Measurements from ENCODE around the gene SLC6A12. TPM values are rescaled to one million over a fixed set of nuclear protein-coding genes. Genes with fewer than 3 reads are reported as not detected.

SLC6A12 gene
- total RNA-seq, 2 donors from 2014 or later = 0.33 to 6.7 TPM

DNA sequence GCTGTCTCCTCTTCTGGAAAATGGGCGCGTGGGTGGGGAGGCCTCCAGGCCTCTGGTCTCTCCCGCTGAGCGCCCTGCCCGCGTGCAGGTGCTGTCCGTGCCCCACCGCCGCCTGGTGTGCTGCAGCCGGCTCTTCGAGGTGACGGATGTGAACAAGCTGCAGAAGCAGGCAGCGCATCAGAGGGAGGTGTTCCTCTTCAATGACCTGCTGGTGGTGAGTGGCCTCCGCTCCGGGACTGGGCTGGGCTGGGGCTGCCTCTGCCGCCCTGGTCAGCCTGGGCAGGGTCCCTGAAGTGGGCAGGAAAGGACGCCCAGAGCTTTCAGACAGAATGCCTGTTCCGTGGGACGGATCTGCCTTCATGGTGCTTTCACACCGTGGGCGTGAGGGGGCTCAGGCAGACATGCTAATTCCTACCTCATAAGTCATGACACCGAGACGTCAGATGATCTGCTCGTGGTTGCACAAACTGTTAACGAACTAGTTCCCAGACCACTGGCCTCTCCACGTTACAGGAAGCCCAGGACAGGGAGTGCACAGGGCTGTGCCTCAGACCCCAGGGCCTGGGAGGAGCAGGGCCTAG, 50.5 kb downstream of the SLC6A12 start:
- Histone ChIP-seq H3K4me1 (no peaks in the 10 kb centered on the region), H3K27me3 (peaks cover 0 to 5% of the 10 kb centered on the region in 2 donors), H3K27ac (no peak overlapping the region), H3K4me3 (no peak overlapping the region), H3K9me3 (no peaks in the 10 kb centered on the region), H3K36me3 (replicated peaks in 1 of 2; ENCODE audit: insufficient read depth in 1 of 2, low read depth in 2 of 2) (no peaks in the 10 kb centered on the region)
- WGBS, 2 donors = 78 to 82% methylated on average over 7 to 25 of the region's 26 CpGs
- ATAC-seq (no peak), DNase-seq (no peak)
- no peak for TF ChIP-seq POLR2A (IDR thresholded peaks at IDR 0.05)
- TF ChIP-seq, protein P1, sequence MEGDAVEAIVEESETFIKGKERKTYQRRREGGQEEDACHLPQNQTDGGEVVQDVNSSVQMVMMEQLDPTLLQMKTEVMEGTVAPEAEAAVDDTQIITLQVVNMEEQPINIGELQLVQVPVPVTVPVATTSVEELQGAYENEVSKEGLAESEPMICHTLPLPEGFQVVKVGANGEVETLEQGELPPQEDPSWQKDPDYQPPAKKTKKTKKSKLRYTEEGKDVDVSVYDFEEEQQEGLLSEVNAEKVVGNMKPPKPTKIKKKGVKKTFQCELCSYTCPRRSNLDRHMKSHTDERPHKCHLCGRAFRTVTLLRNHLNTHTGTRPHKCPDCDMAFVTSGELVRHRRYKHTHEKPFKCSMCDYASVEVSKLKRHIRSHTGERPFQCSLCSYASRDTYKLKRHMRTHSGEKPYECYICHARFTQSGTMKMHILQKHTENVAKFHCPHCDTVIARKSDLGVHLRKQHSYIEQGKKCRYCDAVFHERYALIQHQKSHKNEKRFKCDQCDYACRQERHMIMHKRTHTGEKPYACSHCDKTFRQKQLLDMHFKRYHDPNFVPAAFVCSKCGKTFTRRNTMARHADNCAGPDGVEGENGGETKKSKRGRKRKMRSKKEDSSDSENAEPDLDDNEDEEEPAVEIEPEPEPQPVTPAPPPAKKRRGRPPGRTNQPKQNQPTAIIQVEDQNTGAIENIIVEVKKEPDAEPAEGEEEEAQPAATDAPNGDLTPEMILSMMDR (IDR thresholded peaks at IDR 0.05) = no peak
- intact Hi-C loops (cut with DNase I) = no loop called here

DNA sequence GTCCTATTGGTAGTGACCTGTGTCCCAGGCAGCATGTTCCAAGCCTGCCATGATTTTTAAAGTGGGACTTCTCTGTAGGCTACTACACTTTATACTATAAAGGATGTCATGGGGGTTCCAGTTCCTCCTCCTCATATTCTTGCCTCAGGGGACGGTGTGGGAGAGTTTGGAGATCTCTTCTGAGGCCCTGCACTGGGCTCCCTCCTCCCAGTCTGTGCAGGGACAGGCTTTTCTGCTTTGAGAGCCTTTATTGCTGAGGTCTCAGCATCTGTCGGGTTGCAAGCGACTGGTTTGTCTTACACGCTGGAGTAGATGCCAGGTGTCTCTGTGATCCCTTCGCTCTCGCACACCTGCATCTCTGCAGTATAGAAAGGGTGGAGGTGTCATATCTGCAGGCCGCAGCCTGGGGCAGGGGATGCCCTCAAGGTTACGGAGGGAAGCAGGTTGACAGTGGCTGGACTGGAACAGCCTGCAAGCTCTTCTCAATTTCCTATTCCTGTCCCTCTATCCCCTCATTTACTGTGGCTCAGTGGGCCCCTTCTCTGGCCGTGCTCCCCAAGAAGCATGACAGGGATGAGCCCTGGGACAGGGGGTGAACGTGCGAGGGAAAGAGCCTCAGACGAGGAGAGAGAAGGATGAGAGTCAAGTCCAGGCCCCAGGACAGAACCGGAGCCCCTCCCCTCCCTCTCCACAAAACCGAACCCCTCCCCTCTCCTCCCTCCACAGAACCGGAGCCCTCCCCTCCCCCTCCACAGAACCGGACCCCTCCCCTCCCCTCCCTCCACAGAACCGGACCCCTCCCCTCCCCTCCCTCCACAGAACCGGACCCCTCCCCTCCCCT, 51.3 kb downstream of the SLC6A12 start:
- intact Hi-C loops (cut with DNase I) = no loop called here
- Histone ChIP-seq H3K27ac (no peak overlapping the region), H3K27me3 (peaks cover 0 to 5% of the 10 kb centered on the region in 2 donors), H3K4me1 (no peaks in the 10 kb centered on the region), H3K4me3 (no peak overlapping the region), H3K9me3 (no peaks in the 10 kb centered on the region), H3K36me3 (replicated peaks in 1 of 2; ENCODE audit: insufficient read depth in 1 of 2, low read depth in 2 of 2) (no peaks in the 10 kb centered on the region)
- WGBS, 2 donors = 56 to 60% methylated on average over 17 to 18 of the region's 18 CpGs
- ATAC-seq (peak; percentile 30), DNase-seq (no peak)
- TF ChIP-seq POLR2A (IDR thresholded peaks at IDR 0.05) = no peak
- TF ChIP-seq, protein P1 (IDR thresholded peaks at IDR 0.05) = no peak

DNA sequence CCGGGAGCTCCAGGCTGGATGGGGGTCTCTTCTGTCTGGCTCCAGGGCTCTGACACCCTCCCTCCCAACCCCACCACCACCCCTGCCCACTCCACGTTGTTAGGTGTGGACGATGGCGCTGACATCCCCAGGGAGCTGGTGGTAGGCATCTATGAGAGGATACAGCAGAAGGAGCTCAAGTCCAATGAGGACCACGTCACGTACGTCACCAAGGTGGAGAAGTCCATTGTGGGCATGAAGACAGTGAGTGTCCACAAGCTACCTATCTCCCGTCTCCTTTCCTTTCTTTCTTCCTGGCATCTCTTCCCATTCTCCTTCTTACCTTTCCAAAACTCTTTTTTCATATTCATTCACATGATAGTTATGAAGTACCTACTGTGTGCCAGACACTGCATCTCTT, 52.1 kb downstream of the SLC6A12 start:
- no peak overlapping the region for H3K27ac ChIP-seq
- H3K4me3 ChIP-seq = no peak overlapping the region
- H3K4me1 ChIP-seq = no peaks in the 10 kb centered on the region
- H3K9me3 ChIP-seq = no peaks in the 10 kb centered on the region
- ATAC-seq (no peak), DNase-seq (no peak)
- H3K36me3 ChIP-seq (replicated peaks in 1 of 2; ENCODE audit: insufficient read depth in 1 of 2, low read depth in 2 of 2) = no peaks in the 10 kb centered on the region
- H3K27me3 ChIP-seq = peaks cover 0 to 5% of the 10 kb centered on the region in 2 donors
- intact Hi-C loops (cut with DNase I) = no loop called here
- WGBS, 2 donors = 82 to 84% methylated on average over 7 to 8 of the region's 8 CpGs
- TF ChIP-seq, protein P1 (IDR thresholded peaks at IDR 0.05) = no peak
- TF ChIP-seq POLR2A (IDR thresholded peaks at IDR 0.05) = no peak

DNA sequence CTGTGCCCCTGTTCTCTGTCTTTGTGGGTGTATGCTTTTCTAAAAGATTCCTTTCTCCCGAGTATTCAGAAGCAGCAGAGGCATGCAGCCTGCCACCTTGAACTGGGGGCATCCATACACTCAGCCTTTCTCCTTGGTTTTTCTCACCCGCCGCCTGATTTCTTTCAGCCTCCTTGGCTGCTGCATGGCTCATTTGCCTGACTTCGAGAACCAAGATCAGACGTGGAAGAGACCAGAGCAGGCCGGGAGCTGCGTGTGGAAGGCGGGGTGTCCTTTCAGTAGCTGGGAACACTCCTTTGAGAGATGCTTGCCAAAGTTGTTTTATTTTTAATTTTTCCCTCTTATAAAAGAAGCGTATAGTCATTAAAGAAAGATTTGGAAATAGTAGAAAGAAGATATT, 53.1 kb downstream of the SLC6A12 start:
- intact Hi-C loops (cut with DNase I) = no loop called here
- no peaks in the 10 kb centered on the region for H3K9me3 ChIP-seq
- H3K4me3 ChIP-seq = no peak overlapping the region
- WGBS, 2 donors = 58 to 70% methylated on average over 9 of the region's 9 CpGs
- no peaks in the 10 kb centered on the region for H3K36me3 ChIP-seq (replicated peaks in 1 of 2; ENCODE audit: insufficient read depth in 1 of 2, low read depth in 2 of 2)
- ATAC-seq = no peak
- DNase-seq = no peak
- TF ChIP-seq, protein P1 (IDR thresholded peaks at IDR 0.05) = no peak
- no peak for TF ChIP-seq POLR2A (IDR thresholded peaks at IDR 0.05)
- H3K27ac ChIP-seq = no peak overlapping the region
- peaks cover 0 to 5% of the 10 kb centered on the region in 2 donors for H3K27me3 ChIP-seq
- no peaks in the 10 kb centered on the region for H3K4me1 ChIP-seq

All from body of pancreas (tissue), 4 donors.